GM18873 (cell line): Measurements from ENCODE around the gene C4BPA.

Experiments used
- ATAC-seq: cut with Tn5 transposase; IDR thresholded peaks from one replicate; pipeline ENCODE4 v1.9.1; 2021; ENCODE audit warnings: mild to moderate bottlenecking, moderate library complexity, moderate number of reproducible peaks; ENCODE audit not compliant: unreplicated experiment, low FRiP score

The C4BPA gene

DNA sequence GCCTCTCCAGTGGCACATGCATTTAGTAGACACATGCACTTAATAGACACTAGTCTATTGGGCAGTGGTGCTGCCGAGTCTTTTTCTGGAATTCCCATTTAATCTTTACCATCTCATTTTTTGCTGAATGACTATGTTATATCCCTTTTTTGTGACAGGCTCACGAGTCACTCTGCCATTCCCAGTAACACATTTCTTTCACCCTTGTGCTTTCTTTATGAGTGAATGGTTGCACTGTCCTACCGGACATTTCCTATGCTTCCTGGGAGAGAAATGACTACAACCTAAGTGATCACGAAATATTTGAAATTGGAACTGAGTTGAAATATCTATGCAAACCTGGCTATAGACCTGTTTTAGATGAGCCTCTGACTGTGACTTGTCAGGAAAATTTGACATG lies 70.9 kb downstream of the C4BPA start:
- no peak for ATAC-seq

GRCh38 chr1:207179036-207179435 lies 75.0 kb downstream of the C4BPA start:
- no peak for ATAC-seq

DNA sequence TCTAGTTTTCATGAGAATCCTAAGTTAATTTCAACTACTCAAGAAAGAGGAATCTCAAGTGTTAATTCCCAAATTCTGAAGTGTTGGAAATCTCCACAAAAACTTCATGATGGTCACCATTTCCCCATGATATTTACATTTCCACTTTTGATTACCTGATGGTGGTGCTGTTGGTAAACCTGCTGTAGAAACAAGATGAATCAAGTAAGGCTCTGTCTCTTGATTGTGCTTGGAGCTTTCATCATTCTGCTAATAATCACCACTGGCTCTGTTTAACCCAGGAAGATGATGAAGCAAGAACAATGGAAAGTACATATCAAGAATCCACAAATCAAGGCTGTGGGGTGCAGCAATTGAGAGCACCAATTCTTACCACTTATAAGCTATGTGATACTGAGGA lies 77.8 kb downstream of the C4BPA start:
- no peak for ATAC-seq

DNA sequence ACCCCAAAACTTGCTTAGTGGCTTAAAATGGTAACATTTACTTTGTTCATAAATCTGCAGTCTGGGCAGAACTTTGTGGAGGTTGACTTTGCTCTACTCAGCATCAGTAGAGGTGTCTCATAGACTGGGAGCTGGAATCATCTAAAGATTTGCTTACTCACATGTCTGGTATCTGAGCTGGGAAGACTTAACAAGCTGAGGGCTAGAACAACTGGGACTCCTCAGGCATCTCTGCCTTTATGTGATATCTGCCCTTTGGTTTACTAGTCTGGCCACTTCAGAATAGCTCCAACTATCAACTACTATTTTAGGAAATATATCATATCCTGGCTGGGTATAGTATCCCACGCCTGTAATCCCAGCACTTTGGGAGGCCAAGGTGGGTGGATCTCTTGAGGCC lies 82.5 kb downstream of the C4BPA start:
- ATAC-seq: no peak

GRCh38 chr1:207188901-207189300 lies 84.9 kb downstream of the C4BPA start:
- ATAC-seq: no peak

- ATAC-seq: no peak
These were observed 87.0 kb downstream of the C4BPA start for GRCh38 chr1:207191061-207191460.

- ATAC-seq: no peak
These were observed 87.7 kb downstream of the C4BPA start for GRCh38 chr1:207191776-207192175.

GRCh38 chr1:207194197-207194596 lies 90.2 kb downstream of the C4BPA start:
- ATAC-seq: no peak
